ENCODE data around the gene AHCYL2.
A peak's percentile ranks its signal among the peaks of the same experiment; 100 is the strongest.
"Not testable (repeated sequence)": the region's sequence is repeated elsewhere in the genome, so short reads cannot be mapped to it uniquely, and the experiment has no call there.

The AHCYL2 gene

DNA sequence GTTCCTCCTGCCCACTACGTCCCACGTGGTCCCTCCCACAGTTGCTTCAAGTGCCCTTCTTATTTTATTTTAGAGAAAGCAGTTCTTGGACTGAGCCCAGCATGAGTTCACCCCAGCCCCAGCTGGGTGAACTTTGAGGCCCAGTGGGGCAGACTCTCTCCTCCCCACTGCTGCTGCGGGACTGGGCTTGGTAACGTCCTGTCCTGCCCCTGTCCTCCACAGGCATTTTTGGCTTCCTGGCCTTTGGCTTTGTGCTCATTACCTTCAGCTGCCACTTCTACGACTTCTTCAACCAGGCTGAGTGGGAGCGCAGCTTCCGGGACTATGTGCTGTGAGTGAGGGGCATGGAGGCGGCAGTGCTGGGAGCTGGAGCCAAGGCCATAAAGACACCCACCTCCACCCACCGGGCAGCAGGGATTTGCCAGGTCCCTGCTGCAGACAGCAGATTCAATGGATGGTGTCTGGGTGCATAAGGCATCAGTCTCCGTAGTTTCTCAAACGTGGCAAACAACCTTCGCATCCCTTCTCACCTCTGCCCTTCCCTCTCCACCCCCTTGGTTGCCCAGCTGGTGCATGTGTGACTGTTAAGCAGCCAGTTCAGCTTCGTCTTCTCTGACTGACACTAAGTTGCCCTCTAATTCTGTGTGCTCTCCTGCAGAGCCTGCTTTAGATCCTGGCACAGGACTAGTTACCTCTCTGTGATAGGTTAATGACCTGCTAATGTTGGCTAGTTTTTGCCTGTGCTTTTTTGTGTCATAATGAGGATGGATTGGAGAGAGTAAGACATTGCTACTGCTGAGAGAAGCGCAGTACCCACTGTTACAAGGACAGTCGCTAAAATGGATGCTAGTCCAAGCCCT lies 15.5 kb upstream of the AHCYL2 start:
- no peak for DNase-seq

- peak; percentile 56 for DNase-seq
Observed at GRCh38 chr7:129210256-129210988, 14.4 kb upstream of the AHCYL2 start.

- no peak for DNase-seq
Observed at GRCh38 chr7:129210989-129211312, 13.9 kb upstream of the AHCYL2 start.

- no peak for DNase-seq
Observed at GRCh38 chr7:129212126-129212525, 12.7 kb upstream of the AHCYL2 start.

GRCh38 chr7:129212596-129212995 lies 12.2 kb upstream of the AHCYL2 start:
- DNase-seq, result no peak

- no peak for DNase-seq
Observed at GRCh38 chr7:129213828-129214227, 11.0 kb upstream of the AHCYL2 start.

DNA sequence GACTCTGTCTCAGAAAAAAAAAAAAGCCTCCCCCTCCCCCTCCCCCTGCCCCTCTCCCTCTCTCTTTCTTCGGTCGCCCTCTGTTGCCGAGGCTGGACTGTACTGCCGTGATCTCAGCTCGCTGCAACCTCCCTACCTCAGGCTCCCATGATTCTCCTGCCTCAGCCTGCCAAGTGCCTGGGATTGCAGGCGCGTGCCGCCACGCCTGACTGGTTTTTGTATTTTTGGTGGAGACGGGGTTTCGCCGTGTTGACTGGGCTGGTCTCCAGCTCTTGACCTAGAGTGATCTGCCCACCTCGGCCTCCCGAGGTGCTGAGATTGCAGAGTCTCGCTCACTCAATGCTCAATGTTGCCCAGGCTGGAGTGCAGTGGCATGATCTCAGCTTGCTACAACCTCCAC lies 9.1 kb upstream of the AHCYL2 start:
- not testable (repeated sequence) for DNase-seq

GRCh38 chr7:129216101-129216715 lies 8.6 kb upstream of the AHCYL2 start:
- DNase-seq, result not testable (repeated sequence)

DNA sequence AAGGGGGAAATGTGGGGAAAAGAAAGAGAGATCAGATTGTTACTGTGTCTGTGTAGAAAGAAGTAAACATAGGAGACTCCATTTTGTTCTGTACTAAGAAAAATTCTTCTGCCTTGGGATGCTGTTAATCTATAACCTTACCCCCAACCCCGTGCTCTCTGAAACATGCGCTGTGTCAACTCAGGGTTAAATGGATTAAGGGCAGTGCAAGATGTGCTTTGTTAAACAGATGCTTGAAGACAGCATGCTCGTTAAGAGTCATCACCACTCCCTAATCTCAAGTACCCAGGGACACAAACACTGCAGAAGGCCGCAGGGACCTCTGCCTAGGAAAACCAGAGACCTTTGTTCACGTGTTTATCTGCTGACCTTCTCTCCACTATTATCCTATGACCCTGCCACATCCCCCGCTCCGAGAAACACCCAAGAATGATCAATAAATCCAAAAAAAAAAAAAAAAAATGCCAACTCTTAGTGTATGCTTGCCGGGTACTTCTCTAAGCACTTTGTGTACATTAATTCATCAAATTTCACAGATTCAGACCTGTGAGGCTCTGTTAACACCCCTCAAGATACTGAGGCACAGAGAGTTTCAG lies 7.9 kb upstream of the AHCYL2 start:
- DNase-seq, result not testable (repeated sequence)

DNA sequence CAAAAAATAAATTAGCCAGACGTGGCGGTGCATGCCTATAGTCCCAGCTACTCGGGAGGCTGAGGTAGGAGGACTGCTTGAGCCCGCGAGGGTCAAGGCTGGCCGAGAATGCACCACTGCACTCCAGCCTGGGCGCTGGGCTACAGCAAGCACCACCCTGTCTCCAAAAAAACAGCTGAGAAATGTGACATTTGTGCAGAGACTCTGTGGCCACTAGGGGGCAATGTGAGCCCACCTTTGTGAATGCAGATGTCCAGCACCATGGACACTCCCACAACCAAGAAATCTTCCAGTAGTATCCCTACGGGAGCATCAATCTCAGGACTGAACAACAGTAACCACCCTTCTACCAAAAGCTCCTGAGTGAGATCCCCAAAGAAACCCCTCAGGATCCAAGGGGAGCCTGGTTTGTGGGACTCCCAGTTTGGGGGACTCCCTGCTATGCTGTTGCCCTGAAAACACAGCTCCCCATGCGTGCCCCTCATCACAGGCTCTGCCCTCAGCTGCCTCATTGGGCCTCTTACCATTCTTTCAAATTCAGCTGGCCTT lies 6.2 kb upstream of the AHCYL2 start:
- DNase-seq, result peak; percentile 82

- not testable (repeated sequence) for DNase-seq
Observed at GRCh38 chr7:129219166-129219565, 5.7 kb upstream of the AHCYL2 start.

GRCh38 chr7:129222064-129222463 lies 2.8 kb upstream of the AHCYL2 start:
- DNase-seq, result peak; percentile 5

- DNase-seq, result peak; percentile 58
Observed at GRCh38 chr7:129225206-129225930, 538 bp downstream of the AHCYL2 start.

GRCh38 chr7:129225931-129226572 lies 1.2 kb downstream of the AHCYL2 start:
- DNase-seq, result no peak

DNA sequence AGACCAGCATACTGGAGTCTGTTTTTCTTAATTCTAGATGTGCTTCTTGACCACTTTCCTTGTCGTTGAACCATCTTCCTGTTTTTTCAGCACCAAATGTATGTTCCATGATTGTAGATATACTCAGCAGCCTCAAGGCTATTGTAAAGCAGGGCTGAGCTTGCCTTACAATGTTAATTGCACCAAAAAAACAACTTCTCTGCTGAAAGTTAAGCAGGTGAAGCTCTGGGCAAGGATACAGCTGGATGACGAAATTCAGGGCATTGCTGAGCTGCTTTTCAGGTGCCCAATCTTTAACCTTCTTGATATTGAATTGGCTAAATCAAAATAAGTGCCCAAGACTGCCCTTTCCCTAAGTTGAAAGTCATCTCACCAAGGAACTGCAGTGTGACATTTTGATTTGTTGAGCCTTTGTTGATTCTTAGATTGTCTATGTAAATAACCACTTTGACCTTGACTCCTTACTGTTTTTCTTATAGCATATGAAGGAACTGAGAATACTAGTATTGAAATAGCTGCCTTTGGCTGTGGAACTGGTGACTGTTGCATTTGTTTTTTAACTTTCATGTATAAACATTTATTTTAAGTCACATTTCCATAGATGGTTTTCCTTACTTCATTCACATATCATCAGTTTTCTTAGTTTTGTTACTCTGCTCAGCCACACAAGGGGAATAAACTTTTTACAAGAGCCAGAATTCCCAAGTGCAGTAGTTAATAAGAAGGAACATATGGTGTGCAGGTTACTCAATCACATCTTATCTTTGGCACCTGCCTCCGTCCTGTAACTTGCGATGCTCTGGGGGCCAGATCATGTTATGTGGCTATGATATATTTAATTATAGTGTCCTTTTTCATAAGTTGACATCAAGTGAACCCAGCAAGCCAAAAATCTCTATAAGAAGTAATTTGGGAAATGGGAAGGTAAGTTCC lies 3.1 kb downstream of the AHCYL2 start:
- no peak for DNase-seq

- no peak for DNase-seq
Observed at GRCh38 chr7:129228633-129229032, 3.8 kb downstream of the AHCYL2 start.

DNA sequence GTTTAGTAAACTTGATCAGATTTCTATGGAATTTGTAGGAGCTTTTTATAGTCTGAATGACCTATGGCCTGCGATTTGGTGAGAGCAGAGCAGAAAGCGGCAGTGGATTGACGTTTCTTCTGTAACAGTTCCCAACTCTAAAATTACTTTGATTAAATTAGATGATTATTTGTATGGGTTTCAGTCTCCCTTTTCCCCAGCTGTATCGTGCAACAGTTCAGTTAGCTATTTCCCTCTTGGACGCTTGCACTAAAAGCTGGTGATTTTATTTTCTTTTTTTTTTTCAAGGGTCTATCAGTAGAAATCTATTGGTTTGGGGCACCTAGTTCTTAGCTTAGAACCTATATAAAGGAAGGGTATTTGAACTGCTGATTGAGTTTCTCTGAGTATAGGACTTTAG lies 6.8 kb downstream of the AHCYL2 start:
- DNase-seq, result no peak

DNA sequence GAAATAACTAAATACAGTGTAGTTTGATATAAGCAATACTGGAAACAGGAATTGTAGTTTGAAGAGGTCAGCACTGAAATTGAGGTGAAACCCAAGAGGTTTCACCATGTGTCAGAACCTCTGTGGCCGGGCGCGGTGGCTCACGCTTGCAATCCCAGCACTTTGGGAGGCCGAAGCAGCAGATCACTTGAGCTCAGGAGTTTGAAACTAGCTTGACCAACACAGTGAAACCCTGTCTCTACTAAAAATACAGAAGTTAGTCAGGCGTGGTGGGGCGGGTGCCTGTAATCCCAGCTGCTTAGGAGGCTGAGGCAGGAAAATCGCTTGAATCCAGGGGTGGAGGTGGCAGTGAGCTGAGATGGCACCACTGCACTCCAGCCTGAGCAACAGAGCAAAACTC lies 13.7 kb downstream of the AHCYL2 start:
- no peak for DNase-seq

DNA sequence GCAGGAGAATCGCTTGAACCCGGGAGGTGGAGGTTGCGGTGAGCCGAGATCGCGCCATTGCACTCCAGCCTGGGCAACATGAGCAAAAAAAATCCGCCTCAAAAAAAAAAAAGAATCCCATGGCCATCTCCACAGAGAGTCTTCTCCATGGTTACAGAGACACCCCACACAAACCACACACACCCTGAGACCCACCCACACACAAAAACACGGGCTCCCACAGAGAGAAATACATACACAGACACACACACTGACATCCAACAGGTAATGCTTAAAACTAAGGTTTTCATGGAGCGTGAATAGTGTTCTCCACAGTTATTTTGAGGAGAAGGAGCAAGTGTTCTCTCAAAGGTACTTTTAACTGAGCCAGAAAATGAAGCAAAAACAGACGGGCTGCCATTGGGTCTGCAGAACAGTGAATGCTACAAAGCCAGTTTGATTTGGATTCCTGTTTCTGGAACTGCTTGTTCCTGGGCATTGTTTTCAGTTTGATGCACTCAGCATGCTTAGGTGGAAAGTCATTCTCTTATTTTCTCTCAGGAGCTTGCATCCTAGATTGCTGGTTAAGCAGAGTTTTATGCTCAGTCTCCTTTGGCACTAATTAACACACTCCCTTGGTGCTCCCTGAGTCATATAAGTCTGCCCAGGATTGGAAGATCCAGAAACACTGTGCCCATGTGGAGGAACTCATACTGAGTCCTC lies 15.4 kb downstream of the AHCYL2 start:
- DNase-seq, result no peak

DNA sequence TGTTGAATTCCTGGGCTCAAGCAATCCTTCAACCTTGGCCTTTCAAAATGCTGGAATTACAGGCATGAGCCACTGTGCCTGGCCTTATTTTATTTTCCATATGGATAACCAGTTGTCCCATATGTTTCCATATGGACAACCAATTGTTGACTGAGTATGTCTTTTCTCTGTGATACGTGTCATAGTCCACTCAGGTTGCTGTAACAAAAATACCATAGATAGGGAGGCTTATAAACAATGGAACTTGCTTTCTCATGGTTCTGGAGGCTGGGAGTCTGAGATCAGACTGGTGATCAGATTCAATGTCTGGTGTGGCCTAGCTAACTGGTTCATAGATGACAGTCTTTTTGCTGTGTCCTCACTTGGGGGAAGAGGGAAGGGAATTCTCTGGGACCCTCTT lies 19.4 kb downstream of the AHCYL2 start:
- DNase-seq, result no peak
